OCI-LY7 (cell line): Measurements from ENCODE around the gene MFGE8.

Experiments
- EZH2phosphoT487 ChIP-seq: fragments of 200-600 bp; sonication (generic); IDR thresholded peaks from 2 replicates; pipeline ENCODE4 v1.6.1; 2018; ENCODE audit warnings: low read depth, borderline replicate concordance, mild to moderate bottlenecking, mixed run types, antibody characterized with exemption, low read length, moderate library complexity, mixed read lengths
- TF ChIP-seq, protein P1 (sequence below): fragments of 200-600 bp; sonication (generic); conservative IDR thresholded peaks from 2 replicates; pipeline ENCODE4 v1.5.1; 2014; ENCODE audit warnings: mild to moderate bottlenecking, antibody characterized with exemption, low read length, moderate library complexity, mixed read lengths

DNA sequence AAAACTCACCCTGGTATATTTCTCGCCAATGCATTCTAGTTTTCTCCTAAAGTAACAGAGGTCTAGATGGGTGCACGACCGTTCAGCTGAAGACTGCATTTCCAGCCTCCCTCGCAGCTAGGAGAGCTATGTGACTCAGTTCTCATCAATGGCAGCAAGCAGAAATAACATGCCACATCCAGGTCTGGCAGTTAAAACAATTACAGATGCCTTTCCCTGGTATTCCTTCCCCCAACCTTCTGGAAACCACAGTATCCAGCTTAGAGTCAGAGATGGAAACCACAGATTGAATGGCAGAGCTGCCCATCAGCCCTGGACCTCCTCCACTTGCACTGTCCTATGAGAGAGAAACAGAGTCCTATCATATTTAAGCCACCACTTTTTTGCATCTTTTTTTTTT lies 22.7 kb downstream of the MFGE8 start:
- TF ChIP-seq, protein P1, sequence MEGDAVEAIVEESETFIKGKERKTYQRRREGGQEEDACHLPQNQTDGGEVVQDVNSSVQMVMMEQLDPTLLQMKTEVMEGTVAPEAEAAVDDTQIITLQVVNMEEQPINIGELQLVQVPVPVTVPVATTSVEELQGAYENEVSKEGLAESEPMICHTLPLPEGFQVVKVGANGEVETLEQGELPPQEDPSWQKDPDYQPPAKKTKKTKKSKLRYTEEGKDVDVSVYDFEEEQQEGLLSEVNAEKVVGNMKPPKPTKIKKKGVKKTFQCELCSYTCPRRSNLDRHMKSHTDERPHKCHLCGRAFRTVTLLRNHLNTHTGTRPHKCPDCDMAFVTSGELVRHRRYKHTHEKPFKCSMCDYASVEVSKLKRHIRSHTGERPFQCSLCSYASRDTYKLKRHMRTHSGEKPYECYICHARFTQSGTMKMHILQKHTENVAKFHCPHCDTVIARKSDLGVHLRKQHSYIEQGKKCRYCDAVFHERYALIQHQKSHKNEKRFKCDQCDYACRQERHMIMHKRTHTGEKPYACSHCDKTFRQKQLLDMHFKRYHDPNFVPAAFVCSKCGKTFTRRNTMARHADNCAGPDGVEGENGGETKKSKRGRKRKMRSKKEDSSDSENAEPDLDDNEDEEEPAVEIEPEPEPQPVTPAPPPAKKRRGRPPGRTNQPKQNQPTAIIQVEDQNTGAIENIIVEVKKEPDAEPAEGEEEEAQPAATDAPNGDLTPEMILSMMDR = no peak
- TF ChIP-seq EZH2phosphoT487 = no peak
